ENCODE data around the gene TEX2.

GRCh38 chr17:64124609-64125008, 138.5 kb downstream of the TEX2 start:
- TF ChIP-seq CTCF (IDR thresholded peaks at IDR 0.05; ENCODE audit: extremely low read depth in 1 of 2, insufficient read depth in 1 of 2, low read depth in 1 of 2, low read length in 2 of 2): no peak
- TF ChIP-seq POLR2A (IDR thresholded peaks at IDR 0.05; ENCODE audit: low read depth, low read length): no peak
- no peak for TF ChIP-seq EZH2 (IDR thresholded peaks at IDR 0.05; ENCODE audit: borderline replicate concordance, low read depth, low read length, severe bottlenecking)
- no peak for TF ChIP-seq MAX (IDR thresholded peaks at IDR 0.05; ENCODE audit: insufficient read depth, insufficient read length)
- no peak for TF ChIP-seq JUN (IDR thresholded peaks at IDR 0.05; ENCODE audit: borderline replicate concordance, insufficient read depth, insufficient read length, low read depth)
- no peak for TF ChIP-seq POLR2AphosphoS5 (IDR thresholded peaks at IDR 0.05; ENCODE audit: insufficient read depth, low read depth, low read length)
- TF ChIP-seq FOS (IDR thresholded peaks at IDR 0.05; ENCODE audit: borderline replicate concordance, insufficient read depth, low read length): no peak

All from endothelial cell of umbilical vein (primary cell).